ENCODE data around the gene NMUR1. TPM values are rescaled to one million over a fixed set of nuclear protein-coding genes. Genes with fewer than 3 reads are reported as not detected.

Gene NMUR1
- total RNA-seq, 4 donors from 2014 or later, result 0.15 to 0.31 (median 0.21) TPM; not detected in 1

DNA sequence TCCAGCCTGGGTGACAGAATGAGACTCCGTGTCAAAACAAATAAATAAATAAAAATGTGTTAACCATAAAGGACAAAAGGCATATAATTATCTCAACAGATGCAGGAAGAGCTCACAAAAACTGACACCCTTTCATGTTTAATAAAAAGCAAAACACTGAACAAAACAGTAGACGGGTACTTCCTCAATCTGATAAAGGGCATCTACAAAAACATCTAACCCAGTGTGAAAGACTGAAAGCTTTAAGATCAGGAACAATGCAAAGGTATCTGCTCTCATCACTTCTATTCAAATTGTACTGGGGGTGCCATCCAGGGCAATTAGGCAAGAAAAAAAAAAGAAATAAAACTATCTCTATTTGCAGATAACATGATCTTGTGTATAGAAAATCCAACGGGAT, 54.3 kb downstream of the NMUR1 start:
- Histone ChIP-seq H3K9me3 (no peaks in the 10 kb centered on the region), H3K27ac (no peak overlapping the region), H3K4me1 (no peaks in the 10 kb centered on the region), H3K4me3 (no peak overlapping the region), H3K36me3 (no peaks in the 10 kb centered on the region), H3K27me3 (no peaks in the 10 kb centered on the region)
- no peak for TF ChIP-seq POLR2AphosphoS5 (IDR thresholded peaks at IDR 0.05)
- TF ChIP-seq, protein P1, sequence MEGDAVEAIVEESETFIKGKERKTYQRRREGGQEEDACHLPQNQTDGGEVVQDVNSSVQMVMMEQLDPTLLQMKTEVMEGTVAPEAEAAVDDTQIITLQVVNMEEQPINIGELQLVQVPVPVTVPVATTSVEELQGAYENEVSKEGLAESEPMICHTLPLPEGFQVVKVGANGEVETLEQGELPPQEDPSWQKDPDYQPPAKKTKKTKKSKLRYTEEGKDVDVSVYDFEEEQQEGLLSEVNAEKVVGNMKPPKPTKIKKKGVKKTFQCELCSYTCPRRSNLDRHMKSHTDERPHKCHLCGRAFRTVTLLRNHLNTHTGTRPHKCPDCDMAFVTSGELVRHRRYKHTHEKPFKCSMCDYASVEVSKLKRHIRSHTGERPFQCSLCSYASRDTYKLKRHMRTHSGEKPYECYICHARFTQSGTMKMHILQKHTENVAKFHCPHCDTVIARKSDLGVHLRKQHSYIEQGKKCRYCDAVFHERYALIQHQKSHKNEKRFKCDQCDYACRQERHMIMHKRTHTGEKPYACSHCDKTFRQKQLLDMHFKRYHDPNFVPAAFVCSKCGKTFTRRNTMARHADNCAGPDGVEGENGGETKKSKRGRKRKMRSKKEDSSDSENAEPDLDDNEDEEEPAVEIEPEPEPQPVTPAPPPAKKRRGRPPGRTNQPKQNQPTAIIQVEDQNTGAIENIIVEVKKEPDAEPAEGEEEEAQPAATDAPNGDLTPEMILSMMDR (IDR thresholded peaks at IDR 0.05), result no peak
- TF ChIP-seq EP300 (IDR thresholded peaks at IDR 0.05), result no peak
- no peak for TF ChIP-seq POLR2A (IDR thresholded peaks at IDR 0.05)
- WGBS, result 63% methylated on average over 3 of the region's 3 CpGs
- DNase-seq (ENCODE audit: low spot score in 2 of 2), result no peak

Other genes starting within 250 kb of the NMUR1 start
- 1 to 10 TPM; 1.3 to 1.5 (median 1.4) TPM for gene B3GNT7, start 134.7 kb downstream of the NMUR1 start, total RNA-seq
- 100 to 1,000 TPM; 142 to 384 (median 205) TPM for gene NCL, start 66.0 kb downstream of the NMUR1 start, total RNA-seq
- not detected for gene TEX44, start 62.4 kb upstream of the NMUR1 start, total RNA-seq
- 1,000 to 10,000 TPM in 3 of 4 donors, 100 to 1,000 TPM in 1; 781 to 1,090 (median 1,063) TPM for gene PTMA, start 178.1 kb upstream of the NMUR1 start, total RNA-seq